ENCODE results near the gene PHF14. TPM values are rescaled to one million over a fixed set of nuclear protein-coding genes. Genes with fewer than 3 reads are reported as not detected.

PHF14 gene
- total RNA-seq, 2 experiments from 2014 or later: 30.1 to 34.2 TPM

- Mint-ChIP-seq H3K4me3 (no peak overlapping the region), H3K4me1 (peaks cover 1% of the 10 kb centered on the region), H3K36me3 (ENCODE audit: low read depth) (no peaks in the 10 kb centered on the region), H3K27ac (no peak overlapping the region), H3K27me3 (peaks cover 12% of the 10 kb centered on the region), H3K9me3 (no peaks in the 10 kb centered on the region)
- DNase-seq: no peak
- CTCF ChIA-PET: interaction anchor here (0.9 to 1.4 kb wide), 2 partner anchors 9 to 12 kb away, joined by 3 to 4 read pairs; no protein-coding TSS in a partner anchor
- POLR2A ChIA-PET: no interaction called here
Measured at GRCh38 chr7:11193888-11194287, 220.2 kb downstream of the PHF14 start.

DNA sequence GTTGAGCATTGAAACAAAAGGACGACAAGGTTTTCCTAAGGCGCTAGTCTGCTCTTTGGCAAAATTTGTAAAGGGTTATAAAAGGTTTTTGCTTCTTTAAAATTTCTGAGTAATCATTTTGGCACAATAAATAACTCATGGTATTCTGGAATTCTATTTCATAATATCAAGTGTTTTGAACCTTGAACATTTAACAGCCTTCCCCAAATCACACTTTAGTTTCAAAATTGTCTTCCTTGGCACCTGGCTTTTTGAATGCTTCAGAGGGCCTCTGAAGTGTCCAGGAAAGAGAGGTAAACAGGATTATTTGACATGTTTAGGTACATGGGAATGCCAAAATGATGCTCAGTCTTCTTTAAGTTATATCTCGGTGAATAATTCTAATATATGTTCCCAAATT is 220.8 kb downstream of the PHF14 start:
- ChIA-PET POLR2A (no interaction called here), CTCF (interaction anchor here (1.4 kb wide), 1 partner anchor 13 kb away, joined by 4 read pairs; no protein-coding TSS in a partner anchor)
- DNase-seq: no peak
- Mint-ChIP-seq H3K4me3 (no peak overlapping the region), H3K27me3 (peaks cover 12% of the 10 kb centered on the region), H3K36me3 (ENCODE audit: low read depth) (no peaks in the 10 kb centered on the region), H3K4me1 (peaks cover 1% of the 10 kb centered on the region), H3K27ac (no peak overlapping the region), H3K9me3 (no peaks in the 10 kb centered on the region)

DNA sequence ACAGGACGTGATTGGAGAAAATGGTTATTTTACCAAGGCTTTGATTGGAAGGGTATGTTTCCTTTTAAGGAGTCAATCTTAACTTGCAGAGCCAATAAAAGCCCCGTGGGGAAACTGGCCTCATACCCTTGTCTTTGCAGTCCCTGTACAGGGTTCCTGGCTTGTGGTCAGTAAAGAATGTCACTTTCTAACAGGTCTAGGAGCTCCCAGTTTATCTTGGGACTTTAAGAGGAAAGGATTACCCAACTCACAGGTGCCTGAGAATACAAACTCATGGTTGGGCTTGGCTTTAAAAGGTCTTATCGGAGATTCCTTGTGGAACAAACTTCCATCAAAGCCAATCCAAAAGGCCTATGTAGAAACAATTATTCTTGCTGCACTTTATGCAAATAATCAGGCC is 221.8 kb downstream of the PHF14 start:
- DNase-seq: no peak
- no peaks in the 10 kb centered on the region for H3K9me3 Mint-ChIP-seq
- ChIA-PET POLR2A (interaction anchor here (0.6 kb wide), 1 partner anchor 29 kb away, joined by 7 read pairs; no protein-coding TSS in a partner anchor), CTCF (no interaction called here)
- no peak overlapping the region for H3K4me3 Mint-ChIP-seq
- H3K36me3 Mint-ChIP-seq (ENCODE audit: low read depth): no peaks in the 10 kb centered on the region
- no peak overlapping the region for H3K27ac Mint-ChIP-seq
- peaks cover 12% of the 10 kb centered on the region for H3K27me3 Mint-ChIP-seq
- H3K4me1 Mint-ChIP-seq: peaks cover 1% of the 10 kb centered on the region

- DNase-seq: no peak
- no peaks in the 10 kb centered on the region for H3K9me3 Mint-ChIP-seq
- no peaks in the 10 kb centered on the region for H3K36me3 Mint-ChIP-seq (ENCODE audit: low read depth)
- peaks cover 1% of the 10 kb centered on the region for H3K4me1 Mint-ChIP-seq
- H3K4me3 Mint-ChIP-seq: no peak overlapping the region
- ChIA-PET POLR2A (interaction anchor here (0.6 kb wide), 1 partner anchor 28 kb away, joined by 7 read pairs; no protein-coding TSS in a partner anchor), CTCF (no interaction called here)
- no peak overlapping the region for H3K27ac Mint-ChIP-seq
- H3K27me3 Mint-ChIP-seq: peaks cover 12% of the 10 kb centered on the region
Measured at GRCh38 chr7:11196143-11196542, 222.5 kb downstream of the PHF14 start.

- H3K27ac Mint-ChIP-seq: no peak overlapping the region
- POLR2A ChIA-PET: no interaction called here
- H3K36me3 Mint-ChIP-seq (ENCODE audit: low read depth): no peaks in the 10 kb centered on the region
- H3K9me3 Mint-ChIP-seq: no peaks in the 10 kb centered on the region
- no peaks in the 10 kb centered on the region for H3K4me1 Mint-ChIP-seq
- no peak for DNase-seq
- peaks cover 5% of the 10 kb centered on the region for H3K27me3 Mint-ChIP-seq
- CTCF ChIA-PET: no interaction called here
- H3K4me3 Mint-ChIP-seq: no peak overlapping the region
Measured at GRCh38 chr7:11203224-11203623, 229.6 kb downstream of the PHF14 start.

DNA sequence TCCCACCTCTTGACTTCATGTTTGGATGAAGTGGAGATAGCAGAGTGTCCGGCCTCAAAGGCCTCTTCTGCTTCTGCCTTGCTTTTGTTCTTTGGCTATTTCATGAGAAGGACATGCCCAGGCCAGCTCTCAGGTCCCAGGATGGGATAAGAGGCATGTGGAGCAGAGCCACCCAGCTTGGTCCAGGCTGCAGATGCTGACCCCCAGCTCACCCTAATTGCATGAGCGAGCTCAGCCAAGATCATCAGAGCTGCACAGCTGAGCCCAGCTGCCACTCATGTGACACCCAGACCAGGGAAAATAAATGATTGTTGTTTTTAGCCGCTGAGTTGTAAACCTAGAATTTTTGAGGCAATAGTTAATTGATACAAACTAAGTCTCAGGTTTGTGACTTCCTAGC is 230.0 kb downstream of the PHF14 start:
- Mint-ChIP-seq H3K4me3 (no peak overlapping the region), H3K36me3 (ENCODE audit: low read depth) (no peaks in the 10 kb centered on the region), H3K9me3 (no peaks in the 10 kb centered on the region), H3K27me3 (peaks cover 5% of the 10 kb centered on the region), H3K27ac (no peak overlapping the region), H3K4me1 (no peaks in the 10 kb centered on the region)
- POLR2A ChIA-PET: no interaction called here
- DNase-seq: no peak
- CTCF ChIA-PET: no interaction called here

- ChIA-PET CTCF (no interaction called here), POLR2A (no interaction called here)
- Mint-ChIP-seq H3K27me3 (peaks cover 5% of the 10 kb centered on the region), H3K4me1 (no peaks in the 10 kb centered on the region), H3K4me3 (no peak overlapping the region), H3K36me3 (ENCODE audit: low read depth) (no peaks in the 10 kb centered on the region), H3K27ac (no peak overlapping the region), H3K9me3 (no peaks in the 10 kb centered on the region)
- DNase-seq: no peak
Measured at GRCh38 chr7:11206177-11206899, 232.7 kb downstream of the PHF14 start.

DNA sequence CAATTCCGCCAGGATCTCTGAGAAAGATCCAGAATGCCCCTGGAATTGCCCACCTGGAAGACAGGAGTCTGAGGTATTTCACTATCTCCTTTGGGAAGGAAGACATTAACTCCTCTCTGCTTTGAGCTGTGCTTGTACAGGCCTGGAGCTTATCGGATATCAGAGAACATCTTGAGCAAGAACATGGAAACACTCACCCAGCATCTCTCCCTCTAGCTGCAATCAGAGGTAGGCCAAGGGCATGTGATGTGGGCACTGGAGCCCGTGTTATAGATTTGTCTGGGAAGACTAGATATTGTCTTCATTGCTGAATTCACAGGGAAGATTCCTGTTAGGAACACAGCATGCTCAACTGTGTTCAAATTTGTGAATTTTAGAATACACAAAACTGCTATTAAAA is 233.9 kb downstream of the PHF14 start:
- H3K36me3 Mint-ChIP-seq (ENCODE audit: low read depth): no peaks in the 10 kb centered on the region
- no peak overlapping the region for H3K4me3 Mint-ChIP-seq
- peaks cover 5% of the 10 kb centered on the region for H3K27me3 Mint-ChIP-seq
- no peaks in the 10 kb centered on the region for H3K9me3 Mint-ChIP-seq
- ChIA-PET CTCF (interaction anchor here (0.5 to 0.6 kb wide), 2 partner anchors 59 to 60 kb away, joined by 3 read pairs; no protein-coding TSS in a partner anchor), POLR2A (no interaction called here)
- no peak for DNase-seq
- no peak overlapping the region for H3K27ac Mint-ChIP-seq
- H3K4me1 Mint-ChIP-seq: no peaks in the 10 kb centered on the region

- CTCF ChIA-PET: no interaction called here
- POLR2A ChIA-PET: no interaction called here
- Mint-ChIP-seq H3K27me3 (peaks cover 5% of the 10 kb centered on the region), H3K36me3 (ENCODE audit: low read depth) (no peaks in the 10 kb centered on the region), H3K4me1 (no peaks in the 10 kb centered on the region), H3K27ac (no peak overlapping the region), H3K4me3 (no peak overlapping the region), H3K9me3 (no peaks in the 10 kb centered on the region)
- DNase-seq: no peak
Measured at GRCh38 chr7:11208883-11209465, 235.3 kb downstream of the PHF14 start.

DNA sequence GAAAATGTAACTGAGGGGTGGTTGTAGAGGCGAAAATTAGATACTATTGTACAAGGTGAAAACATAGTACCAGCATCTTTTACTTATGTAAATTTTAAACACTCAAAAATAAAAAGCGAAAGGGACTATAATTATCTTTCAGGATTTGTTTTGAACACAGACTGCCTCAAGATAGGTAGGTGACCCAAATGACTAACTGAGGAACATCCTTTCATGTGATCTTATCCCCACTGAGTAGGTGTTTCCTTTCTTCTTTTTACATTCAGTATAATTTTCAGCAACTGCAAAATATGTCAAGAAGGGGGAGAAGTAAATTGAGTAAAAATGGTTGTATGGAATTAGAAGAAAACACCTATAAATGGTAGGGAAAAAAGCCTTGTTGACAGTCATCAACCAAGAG is 236.7 kb downstream of the PHF14 start:
- no peak overlapping the region for H3K27ac Mint-ChIP-seq
- no peak overlapping the region for H3K4me3 Mint-ChIP-seq
- H3K27me3 Mint-ChIP-seq: peaks cover 6% of the 10 kb centered on the region
- H3K9me3 Mint-ChIP-seq: no peaks in the 10 kb centered on the region
- POLR2A ChIA-PET: no interaction called here
- CTCF ChIA-PET: no interaction called here
- no peaks in the 10 kb centered on the region for H3K36me3 Mint-ChIP-seq (ENCODE audit: low read depth)
- H3K4me1 Mint-ChIP-seq: no peaks in the 10 kb centered on the region
- no peak for DNase-seq

- Mint-ChIP-seq H3K9me3 (no peaks in the 10 kb centered on the region), H3K27ac (no peak overlapping the region), H3K4me1 (no peaks in the 10 kb centered on the region), H3K4me3 (no peak overlapping the region), H3K36me3 (ENCODE audit: low read depth) (no peaks in the 10 kb centered on the region), H3K27me3 (peaks cover 8% of the 10 kb centered on the region)
- peak; percentile 64 for DNase-seq
- CTCF ChIA-PET: interaction anchor here (0.7 to 2.1 kb wide), 4 partner anchors 12 to 318 kb away, joined by 3 to 5 read pairs (median 3); no protein-coding TSS in a partner anchor
- POLR2A ChIA-PET: no interaction called here
Measured at GRCh38 chr7:11212080-11212711, 238.5 kb downstream of the PHF14 start.

- CTCF ChIA-PET: interaction anchor here (0.8 to 2.1 kb wide), 2 partner anchors 11 to 319 kb away, joined by 3 to 5 read pairs; no protein-coding TSS in a partner anchor
- peaks cover 8% of the 10 kb centered on the region for H3K27me3 Mint-ChIP-seq
- no peaks in the 10 kb centered on the region for H3K4me1 Mint-ChIP-seq
- POLR2A ChIA-PET: no interaction called here
- H3K9me3 Mint-ChIP-seq: no peaks in the 10 kb centered on the region
- no peak overlapping the region for H3K4me3 Mint-ChIP-seq
- no peak overlapping the region for H3K27ac Mint-ChIP-seq
- H3K36me3 Mint-ChIP-seq (ENCODE audit: low read depth): no peaks in the 10 kb centered on the region
- DNase-seq: no peak
Measured at GRCh38 chr7:11212816-11213215, 239.1 kb downstream of the PHF14 start.

GRCh38 chr7:11213266-11213665 is 239.6 kb downstream of the PHF14 start:
- no peaks in the 10 kb centered on the region for H3K9me3 Mint-ChIP-seq
- H3K4me1 Mint-ChIP-seq: no peaks in the 10 kb centered on the region
- CTCF ChIA-PET: interaction anchor here (2.1 kb wide), 1 partner anchor 11 kb away, joined by 5 read pairs; no protein-coding TSS in a partner anchor

More at GRCh38 chr7:11213266-11213665, 239.6 kb downstream of the PHF14 start:
- peaks cover 8% of the 10 kb centered on the region for H3K27me3 Mint-ChIP-seq
- DNase-seq: no peak
- POLR2A ChIA-PET: no interaction called here
- no peak overlapping the region for H3K4me3 Mint-ChIP-seq
- no peaks in the 10 kb centered on the region for H3K36me3 Mint-ChIP-seq (ENCODE audit: low read depth)
- H3K27ac Mint-ChIP-seq: no peak overlapping the region

Measured in activated CD4-positive, alpha-beta T cell treated with anti-CD3 and anti-CD28 coated beads, Interleukin-2, amount 10 ng/mL, durations not matched to agents 7 days and 5 days (primary cell).